Stimulated activated CD8-positive, alpha-beta memory T cell treated with anti-CD3 and anti-CD28 coated beads, Interleukin-4, amount 100 ng/mL, for 24 hours (primary cell): ENCODE data around the gene CELF2.

Experiments
- DNase-seq: peaks from one replicate; pipeline ENCODE4 v3.0.0-alpha.2; 2020; ENCODE audit warnings: low read depth

CELF2 gene

DNA sequence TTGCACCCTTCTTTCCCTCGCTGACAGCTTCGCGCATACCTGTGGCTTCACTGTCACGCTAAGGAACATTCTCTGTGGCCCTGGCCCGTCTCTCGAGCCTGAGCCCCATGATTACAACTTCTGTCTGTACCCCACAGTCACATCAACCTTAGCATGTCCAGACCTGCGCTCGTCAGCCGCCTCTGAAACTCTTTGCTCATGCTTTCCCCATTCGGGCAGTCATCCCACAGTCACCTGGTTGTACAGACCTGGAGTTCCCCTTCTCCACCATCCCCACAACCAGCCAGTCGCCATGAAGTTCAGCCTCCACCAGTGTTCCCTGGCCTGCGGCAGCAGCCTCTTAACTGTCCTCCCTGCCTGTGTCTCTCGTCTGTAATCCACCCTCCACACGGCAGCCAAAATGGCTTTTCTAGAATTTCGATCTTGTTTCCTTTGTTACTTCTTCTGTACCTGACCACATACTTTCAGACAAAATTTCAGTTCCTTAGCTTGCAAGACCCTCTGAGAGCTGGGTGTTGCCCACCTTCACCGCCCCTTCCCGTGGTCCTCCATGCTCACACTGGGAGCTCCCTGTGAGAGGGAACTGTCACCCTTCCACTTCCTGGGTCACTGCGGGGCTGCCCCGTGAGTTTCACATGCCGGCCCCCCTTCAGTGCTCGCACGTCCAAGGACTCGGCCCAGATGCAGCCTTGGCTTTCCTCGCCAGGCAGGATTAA, 229.2 kb downstream of the CELF2 start:
- DNase-seq = no peak

DNA sequence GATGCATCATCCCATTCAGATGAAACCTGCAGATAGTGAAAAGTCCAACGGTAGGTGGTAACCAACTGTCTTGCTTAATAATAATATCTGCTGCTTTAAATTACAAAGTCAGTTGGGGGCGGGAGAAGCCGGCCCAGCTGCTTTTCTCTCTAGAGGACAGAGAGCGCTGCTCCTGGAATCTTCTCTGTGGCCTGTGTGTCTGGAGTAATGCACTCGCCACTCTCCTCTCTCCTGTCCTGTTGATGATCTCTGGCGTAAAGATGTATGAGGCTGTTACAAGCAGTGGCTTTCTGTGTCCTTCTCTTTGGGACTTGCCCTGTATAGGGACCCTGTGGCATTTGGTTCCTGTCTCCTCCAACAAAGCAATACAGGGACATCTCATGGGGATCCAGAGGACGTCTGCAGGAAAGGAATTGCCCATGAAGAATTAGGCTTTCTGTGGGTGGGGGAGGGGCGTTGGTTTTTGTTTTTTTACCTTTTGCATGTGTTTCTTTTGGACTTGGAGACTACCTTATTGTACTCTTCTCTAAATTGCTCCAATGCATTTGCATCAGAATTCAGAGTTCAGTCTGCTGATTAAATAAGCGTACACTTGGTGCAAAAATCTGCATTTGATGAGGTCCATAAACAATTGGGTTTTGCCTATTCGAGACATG, 231.6 kb downstream of the CELF2 start:
- no peak for DNase-seq

DNA sequence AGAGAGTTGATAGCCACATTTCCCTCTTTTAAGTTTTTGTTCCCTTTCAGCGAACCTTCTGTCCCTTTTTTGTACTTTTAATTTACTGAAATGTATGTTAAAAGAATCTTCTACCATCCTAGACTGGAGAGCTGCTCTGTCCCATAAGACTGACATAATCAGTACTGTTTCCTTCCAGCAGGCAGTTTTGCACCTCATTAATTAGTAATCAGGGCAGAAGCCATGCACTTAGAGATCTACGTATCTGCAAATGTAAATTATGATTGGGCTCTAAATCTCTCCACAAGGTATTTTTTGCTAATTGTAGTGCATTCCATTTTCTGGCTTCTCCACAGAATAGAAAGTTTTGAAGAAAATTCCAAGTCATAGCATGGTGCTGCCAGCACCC, 232.1 kb downstream of the CELF2 start:
- DNase-seq = no peak

DNA sequence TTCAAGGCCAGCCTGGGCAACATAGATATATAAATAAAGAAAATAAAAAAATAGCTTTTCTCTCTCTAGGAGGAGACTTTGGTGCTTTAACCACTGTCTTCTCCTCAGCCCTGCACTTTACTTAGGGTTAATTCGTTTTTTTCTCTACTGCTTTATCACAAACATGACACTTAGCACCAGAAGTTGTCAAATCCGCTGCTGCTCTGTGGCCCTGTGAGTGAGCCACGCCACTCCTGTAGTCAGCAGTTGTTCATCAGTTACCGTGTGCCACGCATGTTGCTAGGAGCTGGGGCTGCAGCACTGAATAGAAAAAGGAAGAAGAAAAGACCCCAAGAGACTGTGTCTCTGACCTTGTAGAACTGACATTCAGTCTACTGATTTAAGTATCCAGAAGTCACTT, 232.6 kb downstream of the CELF2 start:
- DNase-seq = no peak

DNA sequence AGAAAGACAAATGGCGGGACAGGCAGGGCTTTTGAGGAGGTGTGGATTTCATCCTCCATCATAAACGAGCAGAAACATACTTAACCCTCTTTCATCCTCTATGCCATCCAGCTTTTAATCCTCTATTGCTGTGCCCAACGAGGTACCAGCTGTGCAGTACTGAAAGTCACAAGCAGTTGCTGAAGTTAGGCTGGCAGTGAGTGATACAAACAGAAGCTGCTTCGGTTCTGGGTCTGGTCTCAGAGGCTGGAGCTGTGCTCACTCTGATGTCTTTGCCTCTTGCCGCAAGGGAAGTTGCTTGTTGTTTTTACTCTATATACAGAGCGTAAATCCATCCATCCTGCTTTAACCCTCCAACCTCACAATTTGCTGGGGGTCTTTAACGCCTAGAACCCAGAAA, 235.2 kb downstream of the CELF2 start:
- no peak for DNase-seq

DNA sequence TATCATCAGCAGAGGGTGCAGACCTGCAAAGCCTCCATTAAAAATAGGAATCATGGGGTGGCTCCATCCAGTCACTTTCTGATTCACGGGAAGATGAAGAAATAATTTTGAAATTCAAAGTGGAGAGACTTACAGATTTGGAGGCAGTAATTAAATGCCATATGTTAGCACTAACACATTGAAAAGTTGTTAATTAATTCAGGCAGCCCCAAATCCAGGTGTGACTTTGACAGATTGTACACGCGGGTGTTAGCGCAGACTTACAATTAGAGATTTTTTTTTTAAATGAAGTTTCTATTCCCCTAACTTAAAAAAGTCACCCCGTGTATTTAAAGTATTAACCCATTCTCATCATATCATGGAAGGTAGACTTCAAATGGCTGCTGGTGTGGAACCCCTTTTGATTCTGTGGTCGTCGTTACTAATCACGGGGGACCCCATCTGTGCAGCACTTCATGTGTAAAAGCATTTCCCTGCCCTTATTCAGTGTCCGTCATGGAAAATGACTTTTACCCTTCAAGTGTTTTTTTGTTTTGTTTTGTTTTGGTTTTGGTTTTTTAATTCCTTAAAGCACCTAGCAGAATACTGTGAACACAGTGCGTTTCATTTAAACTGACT, 235.8 kb downstream of the CELF2 start:
- DNase-seq = no peak

DNA sequence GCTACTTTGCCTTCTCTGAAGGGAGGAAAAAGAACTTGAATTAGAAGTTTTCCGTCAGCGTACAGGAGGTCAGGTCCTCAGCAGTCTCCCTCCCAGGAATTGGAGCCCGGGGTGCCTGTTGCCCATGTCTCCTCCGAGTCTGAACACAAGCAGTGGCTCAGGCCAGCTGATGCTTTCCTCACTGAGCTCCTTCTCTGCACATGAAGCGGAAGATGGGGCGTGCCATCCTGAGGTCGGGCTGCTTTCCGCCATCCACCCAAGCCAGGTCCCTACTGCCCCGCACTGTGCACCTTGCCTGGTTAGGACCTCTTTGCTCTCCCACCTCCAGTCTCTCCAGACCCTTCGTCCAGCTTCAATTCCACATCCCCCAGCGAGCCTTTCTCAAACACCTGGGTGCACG, 237.5 kb downstream of the CELF2 start:
- no peak for DNase-seq

DNA sequence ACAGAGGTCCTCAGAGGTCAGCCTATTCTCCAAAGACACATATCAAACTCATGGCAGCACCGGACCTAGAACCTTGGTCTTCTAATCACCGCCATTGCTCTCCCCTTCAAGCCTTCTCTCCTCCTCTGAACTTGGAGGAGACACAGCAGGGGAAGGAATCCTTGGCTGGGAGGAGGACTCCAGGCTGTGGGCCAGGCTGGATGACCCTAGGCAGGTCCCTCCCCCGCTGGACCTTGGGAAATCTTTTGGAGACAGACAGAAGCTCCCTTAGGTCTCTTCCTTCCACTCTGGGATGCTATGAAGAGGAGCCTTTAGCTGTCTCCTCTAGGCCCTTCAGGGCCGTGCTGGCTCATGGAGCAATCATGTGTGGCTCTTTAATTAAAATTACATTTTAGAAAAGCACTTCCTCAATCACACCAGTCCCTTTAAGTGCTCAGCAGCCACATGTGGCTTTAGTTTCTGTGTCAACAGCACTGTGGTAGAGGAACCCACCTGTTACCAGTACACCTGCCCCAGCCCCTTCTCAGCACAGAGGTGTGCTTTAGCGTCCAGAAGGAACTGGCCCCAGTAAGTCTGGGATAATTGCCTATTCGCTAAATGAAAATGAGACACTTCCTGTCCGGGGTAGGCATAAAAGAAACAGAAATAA, 238.2 kb downstream of the CELF2 start:
- no peak for DNase-seq

DNA sequence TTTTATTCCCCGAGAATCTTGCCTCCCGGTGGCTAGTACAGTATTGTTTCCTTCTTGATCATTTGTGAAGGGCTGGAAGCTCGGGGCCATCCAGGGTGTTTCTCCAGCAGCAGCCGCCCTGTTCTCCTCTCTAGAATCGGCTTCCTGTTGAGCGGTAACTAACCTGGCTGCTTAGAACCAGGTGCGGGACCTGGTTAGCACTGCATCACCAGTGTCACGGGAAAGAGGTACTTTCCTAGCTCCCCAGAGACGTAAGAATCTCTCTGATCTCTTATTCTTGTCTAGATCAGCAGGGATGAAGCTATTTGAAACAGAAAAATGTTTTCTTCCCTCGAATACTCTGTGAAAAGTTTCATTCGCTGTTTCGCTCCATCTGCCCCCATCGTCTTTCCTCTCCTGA, 239.2 kb downstream of the CELF2 start:
- DNase-seq = no peak

DNA sequence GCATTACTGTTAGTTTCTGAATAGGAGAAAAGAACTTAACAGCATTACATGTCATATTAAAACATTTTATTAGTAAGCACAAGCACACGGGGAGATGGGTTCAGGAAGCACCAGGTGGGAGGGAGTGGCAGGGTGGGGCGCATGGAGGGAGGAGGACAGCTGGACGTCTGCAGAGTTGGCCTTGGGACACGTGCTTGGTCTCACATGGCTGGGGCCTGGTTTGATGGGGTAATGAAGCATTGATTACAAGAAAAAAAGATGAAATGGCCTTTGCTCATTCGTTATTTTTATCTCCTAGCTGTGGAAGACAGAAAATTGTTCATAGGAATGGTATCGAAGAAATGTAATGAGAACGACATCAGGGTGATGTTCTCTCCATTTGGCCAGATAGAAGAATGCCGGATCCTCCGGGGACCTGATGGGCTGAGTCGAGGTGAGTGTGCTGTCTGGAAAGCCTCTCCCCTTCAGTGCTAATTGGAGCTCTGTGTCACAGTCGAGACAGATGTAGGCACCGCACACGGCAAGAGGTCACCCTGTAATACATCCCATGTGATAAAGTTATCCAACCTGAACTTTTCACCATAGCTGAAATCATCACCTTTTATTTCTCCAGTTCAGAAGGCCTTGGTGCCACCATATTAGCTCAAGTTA, 239.9 kb downstream of the CELF2 start:
- no peak for DNase-seq

DNA sequence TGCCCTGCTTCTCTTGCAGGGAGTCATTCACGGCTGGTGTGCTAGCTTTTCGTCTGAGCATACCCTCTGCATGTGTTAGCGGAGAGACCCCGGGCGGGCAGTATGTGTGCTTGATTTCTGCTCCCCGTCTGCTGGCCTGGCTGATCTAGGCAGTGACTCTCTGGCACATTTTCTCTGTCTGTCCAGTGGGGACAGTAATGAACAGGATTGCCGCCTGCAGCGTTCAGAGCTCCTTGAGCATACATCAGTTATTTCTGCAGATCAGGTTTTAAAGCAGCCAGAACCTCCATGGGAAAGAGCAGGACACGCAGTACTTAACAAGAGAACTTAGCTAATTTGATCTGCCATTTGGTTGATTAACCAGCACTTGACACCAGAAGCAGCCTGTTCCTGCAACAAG, 242.5 kb downstream of the CELF2 start:
- no peak for DNase-seq

DNA sequence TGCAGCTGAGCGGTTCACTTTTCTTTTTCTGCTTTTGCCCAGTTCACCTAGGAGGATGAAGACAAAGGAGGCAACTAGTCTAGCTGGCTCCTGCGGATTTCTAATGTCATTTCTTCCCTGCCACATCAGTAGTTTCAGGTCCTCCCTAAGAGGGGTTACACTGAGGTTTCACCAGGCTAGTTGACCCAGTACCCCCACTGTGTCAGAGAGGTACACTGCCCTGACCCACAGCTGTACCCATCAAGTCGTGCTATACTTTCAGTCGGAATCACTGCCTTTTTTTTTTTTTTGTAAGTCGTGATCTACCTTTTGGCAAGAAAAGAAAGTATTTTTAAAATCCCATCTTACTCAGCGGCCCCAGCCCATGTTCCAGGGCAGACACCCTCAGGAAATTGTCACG, 243.5 kb downstream of the CELF2 start:
- no peak for DNase-seq

DNA sequence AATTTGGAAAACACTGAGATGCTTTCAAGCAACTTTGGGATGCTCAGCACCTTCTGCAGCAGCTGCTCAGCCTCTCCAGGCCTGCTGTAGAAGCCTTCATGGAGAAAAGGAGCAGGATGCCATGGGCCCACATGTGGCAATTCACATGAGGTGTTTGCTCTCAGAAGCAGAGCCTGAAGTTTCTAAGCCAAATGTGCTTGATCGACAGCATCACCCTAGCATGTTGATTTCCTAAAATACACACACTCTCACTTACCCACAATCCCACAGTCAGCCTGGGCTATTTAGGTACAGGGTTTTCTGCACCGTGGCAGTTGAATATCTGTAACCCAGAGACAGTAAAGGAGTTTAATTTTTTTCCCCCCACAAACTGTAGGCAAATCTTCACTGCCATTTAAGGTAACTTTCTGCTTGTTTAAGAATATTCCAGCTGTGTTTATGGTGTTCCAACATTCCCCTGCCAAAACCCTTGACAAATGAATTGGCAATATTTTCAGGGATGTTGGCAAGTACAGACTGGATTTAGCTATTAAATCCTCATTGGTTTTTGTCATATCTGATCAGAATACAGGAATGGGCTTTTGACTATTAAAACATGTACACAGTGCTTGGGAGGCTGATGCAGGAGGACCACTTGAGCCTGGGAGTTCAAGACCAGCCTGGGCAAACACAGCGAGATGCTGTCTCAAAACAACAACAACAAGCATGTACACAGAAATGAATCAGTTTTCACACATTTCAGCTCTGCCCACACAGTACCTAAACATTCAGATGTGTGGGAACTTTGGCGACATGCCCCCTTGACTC, 244.2 kb downstream of the CELF2 start:
- no peak for DNase-seq

DNA sequence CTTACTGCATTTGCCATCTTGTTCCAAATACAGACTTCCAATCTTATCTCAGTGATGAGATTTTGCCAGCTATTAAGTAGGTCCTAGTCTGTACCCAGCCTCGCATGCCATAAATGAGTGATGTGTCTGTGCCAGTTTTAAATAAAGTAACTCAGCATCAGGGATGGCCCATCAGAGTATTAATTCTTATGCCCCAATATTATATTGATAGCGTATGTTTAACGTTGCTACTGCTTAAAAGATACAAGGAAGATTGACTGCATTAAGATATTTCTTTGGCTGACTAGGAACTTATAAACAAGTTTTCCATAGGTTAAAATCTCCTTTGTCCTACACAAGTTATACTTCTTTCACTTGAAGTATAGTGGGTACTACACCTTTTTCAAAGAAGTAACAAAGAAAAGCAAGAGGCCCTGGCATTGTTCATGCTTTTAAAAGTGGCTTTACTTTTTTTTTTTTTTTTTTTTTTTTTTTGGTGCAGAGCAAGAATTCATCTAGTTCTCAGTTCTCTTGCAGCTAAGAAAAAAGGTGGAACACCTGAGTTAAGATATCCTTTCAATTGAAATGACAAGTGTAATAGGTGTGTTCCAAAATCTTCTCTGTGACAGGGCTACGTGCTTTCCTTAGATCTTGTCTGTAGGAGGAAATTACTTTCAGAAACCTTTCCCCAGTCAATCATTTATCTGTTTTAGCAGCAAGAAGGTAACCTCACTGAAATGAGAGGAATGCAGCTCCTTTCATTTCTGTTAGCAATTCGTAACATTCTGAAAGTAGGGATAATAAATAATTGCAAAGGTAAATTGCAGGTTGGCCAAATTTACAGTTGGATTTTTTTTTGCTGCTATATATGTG, 245.0 kb downstream of the CELF2 start:
- DNase-seq = no peak

DNA sequence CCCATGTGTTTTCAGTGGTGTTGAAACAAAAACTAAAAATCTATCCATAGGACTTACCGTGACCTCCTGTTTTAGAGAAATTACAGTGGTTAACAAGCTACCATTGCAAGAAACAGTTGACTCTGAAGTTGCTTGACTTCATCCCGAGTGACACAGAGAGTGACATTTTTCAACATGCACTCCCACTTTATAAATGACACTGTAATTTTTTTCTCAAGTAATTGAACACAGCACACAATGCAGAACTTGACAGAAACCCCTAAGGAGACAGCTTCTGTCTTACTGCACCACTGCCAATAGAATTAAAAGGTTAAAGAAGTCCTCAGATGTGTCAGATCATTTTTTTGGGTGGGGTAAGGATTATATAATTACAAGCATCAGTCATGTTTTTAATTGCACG, 246.1 kb downstream of the CELF2 start:
- DNase-seq = no peak

DNA sequence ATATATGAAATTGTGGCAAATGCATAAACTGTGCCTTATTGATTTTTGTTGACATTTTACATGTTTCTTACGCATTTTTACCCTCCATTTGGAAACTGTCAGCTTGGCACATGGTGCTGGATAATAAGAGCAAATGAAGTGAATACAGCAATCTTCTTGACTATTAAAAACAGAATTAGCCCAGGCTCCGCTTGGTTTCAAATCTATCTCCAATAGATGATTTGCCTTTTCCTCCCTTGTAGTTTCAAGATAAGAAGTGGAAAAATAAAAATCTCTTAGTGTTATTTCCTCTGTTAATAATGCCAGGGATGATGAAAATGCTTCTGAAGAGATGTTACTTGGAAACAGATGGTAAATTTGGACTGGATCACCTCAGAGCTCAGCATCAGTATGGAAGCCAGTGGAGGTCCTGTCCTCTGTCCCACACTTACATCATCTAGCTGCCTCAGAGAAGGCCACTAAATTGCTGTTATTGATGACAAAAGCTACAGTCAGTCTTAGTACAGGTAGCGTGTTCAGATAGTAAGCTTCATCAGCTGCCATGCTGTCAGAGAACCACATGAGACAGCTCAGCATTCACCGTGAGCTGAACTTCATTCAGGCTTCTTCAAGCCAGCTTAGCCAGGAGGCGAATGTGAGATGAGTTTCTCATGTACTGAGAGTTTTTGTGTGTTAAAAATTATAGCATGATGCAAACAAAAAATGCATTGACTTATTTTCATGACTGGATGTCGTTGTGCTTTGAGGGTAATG, 246.8 kb downstream of the CELF2 start:
- no peak for DNase-seq

DNA sequence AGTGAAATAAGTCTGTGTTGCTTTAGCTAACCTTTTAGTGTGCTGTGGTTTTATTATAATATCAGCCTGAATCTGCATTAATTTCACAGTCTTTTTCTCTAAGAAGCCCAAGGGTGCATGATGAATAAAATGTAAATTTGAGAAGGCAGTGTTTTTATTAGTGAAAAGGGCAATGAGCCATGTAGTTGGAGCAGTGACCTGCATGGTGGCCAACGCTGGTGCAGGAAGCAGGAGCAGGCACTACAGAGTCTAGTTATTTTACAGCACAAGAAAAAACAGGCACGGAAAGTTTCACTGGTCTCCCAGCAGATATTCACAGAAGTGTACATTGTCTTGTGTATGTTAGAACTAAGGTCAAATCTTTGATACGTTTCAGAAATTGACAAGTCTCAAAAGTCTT, 247.8 kb downstream of the CELF2 start:
- DNase-seq = no peak

DNA sequence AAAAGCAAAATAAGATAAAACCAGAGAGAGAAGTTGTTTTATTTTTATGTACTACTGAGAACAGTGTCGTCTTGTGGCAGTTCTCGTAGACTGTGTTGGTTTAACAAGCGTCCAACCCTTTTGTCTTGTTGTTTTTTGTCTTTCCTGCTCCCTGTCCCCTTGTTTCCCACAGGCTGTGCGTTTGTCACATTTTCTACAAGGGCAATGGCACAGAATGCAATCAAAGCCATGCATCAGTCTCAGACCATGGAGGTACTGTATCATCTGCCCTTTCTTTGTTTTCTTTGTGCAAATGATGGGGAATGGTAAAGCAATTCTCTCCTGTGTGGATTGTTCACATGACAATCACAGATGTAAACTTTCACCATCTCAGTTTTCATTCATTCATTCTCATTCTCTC, 248.8 kb downstream of the CELF2 start:
- DNase-seq = no peak

DNA sequence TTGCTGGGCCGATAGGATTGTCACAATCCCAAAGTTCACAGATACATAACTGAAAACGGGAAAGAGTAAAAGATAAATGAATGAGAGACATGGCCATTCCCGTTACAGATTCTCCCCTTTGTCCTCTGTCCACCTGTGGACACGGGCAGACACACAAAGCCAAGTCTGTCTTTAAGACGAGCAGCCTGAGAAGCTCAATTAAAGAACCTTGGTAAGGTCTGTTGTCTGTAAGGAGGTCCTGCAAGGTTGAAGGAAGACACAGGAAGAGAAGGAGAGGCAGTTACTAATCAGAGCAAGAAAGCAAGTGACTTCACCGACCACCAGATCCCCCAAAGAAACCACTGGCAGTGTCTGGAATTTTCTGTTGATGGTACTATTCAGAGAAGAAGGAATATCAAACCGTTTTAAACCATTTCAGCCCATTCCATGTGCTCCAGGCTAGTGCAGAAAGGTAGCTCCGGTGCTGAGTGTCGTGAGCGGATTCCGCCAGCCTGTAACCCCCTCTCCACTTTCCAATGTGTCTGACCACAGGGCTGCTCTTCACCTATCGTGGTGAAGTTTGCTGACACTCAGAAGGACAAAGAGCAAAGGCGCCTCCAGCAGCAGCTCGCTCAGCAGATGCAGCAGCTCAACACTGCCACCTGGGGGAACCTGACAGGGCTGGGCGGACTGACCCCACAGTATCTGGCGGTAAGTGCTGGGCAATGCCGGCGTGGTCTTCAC, 252.6 kb downstream of the CELF2 start:
- peak; percentile 66 for DNase-seq

DNA sequence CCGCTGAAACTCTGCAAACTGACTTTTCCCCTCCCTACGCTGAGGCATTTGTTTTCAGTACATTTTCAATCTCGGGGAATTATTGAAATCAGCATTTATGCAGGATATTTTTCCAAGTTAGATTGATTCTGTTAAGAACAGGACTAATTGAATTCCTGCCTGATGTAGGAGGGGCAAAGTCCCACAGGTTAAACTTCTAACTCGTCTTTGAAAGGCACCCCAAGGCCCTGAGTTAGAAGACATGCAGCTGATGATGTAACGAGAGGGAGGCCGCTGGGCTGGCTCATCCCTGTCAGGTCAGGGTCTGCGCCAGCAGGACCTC, 253.1 kb downstream of the CELF2 start:
- DNase-seq = no peak
